CD4-positive, alpha-beta T cell treated with Interleukin-4 for 4 hours (primary cell): ENCODE measurements around the gene GPC2.
A peak's percentile ranks its signal among the peaks of the same experiment; 100 is the strongest.

Experiments
- DNase-seq: peaks from one replicate; pipeline ENCODE4 v3.0.0-alpha.2; 2020

Gene GPC2

DNA sequence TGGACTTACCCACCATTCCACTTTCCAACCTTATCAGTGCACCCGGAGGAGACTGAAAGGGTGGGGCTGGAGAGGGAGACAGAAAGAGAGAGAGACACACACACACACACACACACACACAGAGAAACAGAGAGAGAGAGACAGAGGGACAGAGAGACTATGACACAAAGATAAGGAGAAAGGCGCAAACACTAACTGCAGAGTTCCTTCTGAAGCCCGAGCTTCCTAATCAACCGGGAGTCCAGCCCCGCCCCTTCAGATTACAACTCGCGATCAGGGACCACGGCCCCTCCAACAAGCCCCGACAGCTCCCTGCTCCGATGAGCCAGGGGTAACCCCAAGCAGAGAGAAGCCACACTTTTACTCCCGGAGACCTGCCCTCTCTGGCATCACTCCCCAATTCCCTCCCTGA, 9.3 kb downstream of the GPC2 start:
- DNase-seq, result no peak

DNA sequence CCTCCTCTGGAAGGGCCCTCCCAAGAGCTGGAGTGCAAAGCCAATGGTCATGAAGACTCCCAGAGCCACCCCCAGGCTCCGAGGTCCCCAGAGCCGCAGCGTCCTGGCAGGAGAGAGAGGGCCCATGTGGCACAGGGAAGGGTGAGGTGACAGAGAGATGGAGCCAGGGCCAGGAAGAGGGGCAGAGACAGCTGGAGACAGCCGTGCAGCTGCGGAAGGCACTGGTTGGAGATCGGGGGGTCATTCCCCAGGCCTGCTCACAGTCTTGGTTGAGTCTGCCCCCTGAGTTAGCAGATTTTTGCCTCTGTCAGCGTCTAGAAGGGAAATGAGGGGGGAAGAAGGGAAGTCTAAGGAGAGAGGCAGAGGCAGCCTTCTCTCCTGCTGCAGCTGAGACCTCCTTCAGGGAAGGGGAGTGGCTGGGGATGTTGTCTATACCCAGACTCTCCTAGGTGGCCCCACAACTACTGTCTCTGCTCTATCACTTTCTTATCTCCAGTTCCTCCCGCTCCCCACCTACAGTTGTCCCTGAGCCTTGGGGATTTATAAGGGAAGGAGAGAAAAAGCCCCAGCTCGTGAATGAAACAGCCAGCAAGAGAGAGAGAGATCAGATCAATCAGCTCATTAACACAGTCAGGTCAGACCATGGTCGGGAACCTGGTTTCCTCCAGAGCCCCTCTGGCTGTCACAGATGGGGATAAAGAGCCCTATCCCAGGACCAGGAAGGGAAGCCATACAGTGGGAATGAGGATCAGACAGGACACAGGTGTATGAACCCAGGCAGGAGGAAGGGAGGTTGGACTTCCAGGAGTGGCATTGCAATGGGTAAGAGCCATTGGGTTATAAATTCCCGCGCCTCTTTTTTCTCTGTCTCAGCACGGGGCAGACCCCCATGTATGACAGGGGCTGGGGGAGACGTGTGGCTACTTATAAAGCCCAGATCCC, 9.9 kb downstream of the GPC2 start:
- no peak for DNase-seq

DNA sequence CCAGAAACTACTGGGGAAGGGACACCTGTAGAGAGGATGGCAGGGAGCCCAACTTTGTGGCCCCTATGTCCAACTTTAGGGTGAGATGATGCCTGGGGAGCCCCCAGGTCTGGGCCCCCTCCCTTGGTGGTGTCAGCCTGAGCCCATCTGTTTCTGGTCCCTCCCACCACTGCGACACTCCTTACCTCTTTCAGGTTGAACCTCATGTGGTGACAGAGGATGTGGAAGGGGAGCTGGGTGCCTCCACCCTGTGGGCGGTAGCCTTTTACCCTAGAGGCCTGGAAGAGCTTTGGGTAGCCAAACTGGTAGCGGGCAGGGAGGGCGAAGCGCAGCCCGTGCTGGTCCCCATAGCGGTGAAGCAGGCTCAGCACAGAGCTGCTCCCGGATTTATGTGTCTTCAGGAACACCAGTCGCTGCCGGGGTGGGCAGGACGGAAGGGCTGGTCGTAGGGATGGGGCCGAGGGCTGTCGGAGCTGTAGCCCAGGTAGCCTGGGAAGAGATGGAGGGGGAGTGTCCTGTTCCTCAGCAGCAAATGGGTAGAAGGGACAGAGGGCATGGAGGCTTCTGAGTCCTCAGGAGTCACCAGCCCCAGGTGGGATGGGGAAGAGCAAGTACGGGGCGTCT, 10.8 kb downstream of the GPC2 start:
- DNase-seq, result peak; percentile 42

DNA sequence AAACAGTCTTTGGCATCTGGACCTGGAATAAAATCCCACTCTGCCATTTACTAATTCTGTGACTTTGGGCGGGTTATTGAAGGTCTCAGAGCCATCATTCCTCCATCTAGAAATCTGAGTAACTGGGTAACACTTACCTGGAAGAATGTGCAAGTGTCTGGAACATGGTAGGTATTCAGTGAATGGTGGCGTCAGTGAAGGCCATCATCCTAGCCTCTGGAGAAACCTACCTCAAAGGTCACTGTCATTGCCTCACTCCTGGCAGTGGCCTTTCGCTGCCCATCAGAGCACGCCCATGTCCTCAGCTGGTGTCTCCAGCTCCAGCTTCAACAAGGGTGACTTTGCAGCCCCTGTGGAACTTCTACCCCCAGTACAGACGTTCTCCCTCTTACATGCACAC, 13.3 kb downstream of the GPC2 start:
- DNase-seq, result no peak

DNA sequence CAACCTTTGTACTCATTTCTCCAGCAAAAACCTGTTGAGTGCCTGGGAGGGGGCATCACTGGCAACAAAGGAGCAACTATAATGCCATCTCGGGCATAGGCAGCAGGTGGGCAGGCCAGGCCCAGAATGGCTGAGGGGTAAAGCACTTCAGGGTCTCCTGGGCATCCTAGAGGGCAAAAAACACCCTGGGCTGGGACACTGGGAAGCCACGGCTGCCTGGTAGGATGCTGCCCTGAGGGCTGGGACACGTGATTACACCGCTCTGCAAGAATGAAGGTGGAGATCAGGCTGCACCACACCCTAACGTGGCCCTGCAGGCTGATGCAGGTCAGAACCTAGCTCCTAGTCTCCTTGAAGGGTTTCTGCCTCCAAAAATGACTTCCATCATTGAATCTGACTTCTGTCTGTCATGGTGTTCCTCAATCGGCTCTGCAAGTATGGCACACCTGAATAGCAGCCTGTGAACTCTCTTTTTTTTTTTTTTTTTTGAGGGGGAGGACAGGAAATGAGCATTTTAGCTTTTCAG, 14.1 kb downstream of the GPC2 start:
- DNase-seq, result no peak

- DNase-seq, result no peak
Measured at GRCh38 chr7:100160067-100160466, 17.1 kb downstream of the GPC2 start.

GRCh38 chr7:100159099-100159623, 18.0 kb downstream of the GPC2 start:
- DNase-seq, result no peak

DNA sequence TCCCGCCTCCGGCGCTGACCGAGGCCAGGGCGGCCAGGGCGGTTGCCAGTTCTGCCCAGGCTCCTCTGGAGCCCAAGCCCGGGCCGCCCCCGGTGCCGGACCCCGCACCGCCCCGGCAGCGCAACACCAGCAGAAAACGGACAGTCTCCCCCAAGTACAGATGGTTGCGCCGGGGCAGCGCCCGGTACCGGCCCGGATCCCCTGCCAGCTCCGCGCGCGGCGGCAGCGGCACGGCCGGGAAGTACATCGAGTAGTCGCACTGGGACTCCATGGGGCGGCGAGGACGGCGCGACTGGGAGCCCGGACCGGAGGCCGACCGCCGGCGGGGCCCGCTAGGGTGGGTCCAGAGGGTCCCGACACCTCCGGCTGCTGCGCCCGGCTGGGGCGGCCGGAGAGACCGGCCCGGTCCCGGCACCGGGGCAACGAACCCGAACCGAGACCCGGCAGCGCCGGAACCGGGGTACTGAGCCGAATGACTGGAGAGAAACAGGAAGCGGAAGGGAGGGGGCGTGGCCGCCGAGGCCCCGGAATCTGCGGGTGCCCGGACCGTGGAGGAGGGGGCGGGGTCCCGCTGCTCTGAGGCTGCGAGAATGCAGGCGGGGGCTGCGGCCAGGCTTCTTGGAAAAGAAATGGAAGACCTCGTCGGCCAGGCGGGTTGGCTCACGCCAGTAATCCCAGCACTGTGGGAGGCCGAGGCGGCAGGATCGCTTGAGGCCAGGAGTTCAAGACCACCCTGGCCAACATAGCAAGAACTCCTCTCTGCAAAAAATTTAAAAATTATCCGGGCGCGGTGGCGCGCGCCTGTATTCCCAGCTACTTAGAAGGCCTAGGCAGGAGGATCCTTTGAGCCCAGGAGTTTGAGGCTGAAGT, 18.7 kb downstream of the GPC2 start, which contains the start of gene TRAPPC14:
TSS of gene TRAPPC14 (minus strand) at position 495 of the 870 bp plus-strand sequence. CDS start at position 271, 224 bp downstream.
- DNase-seq, result peak; percentile 80

DNA sequence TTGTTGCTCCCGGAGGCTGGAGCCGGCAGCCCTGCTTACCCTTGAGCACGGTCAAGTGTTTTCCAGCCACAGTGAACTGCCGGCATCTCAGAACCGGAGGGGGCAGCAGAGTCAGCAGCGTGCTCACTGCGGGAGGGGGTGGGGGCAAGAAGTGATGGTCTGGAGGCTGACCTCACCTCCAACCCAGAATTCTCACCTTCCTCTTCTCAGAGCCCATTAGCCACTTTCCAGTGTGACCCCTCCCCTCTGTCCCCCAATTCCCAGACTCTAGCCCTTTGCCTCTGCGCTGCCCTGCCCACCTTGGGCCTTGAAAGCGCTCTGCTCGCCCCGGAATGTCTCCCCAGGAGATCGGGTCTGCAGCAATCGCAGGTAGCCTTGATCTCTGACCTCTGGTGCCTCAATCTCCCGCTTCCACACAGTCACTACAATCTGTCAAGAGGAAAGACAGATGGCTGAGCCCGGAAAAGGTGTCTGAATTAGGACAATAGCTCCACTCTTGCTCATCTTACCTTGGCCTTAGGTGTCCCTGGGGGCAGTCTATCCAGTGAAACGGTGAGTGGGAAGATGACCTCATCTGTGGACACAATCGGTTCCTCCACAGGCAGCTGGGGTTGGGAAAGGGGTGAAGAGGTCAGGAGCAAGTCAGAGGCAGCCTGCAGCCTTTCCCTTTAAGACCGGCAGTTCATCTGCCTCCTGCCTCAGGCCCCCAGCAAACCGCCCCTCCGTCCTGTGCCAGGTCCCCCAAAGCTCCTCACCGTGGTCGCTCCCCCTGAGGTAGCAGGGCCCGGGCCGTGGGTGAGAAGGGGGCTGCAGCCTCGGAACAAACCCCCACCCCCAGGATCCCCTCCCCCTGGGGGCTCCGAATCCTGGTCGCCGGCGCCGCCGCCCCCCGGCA, 19.6 kb downstream of the GPC2 start:
- no peak for DNase-seq

DNA sequence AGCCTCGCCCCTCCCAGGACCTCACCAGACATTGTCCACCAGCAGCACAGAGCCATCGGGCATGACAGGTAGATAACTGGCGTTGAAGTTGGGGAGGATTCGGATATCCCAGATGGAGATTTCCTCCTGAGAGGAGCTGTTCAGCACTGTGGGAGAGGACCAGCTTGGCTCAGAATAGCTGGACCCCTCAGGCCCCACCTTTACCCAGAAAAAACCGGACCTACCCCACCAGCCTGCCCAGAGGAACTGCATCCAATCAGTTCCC, 20.2 kb downstream of the GPC2 start:
- DNase-seq, result no peak

- DNase-seq, result peak; percentile 35
Measured at GRCh38 chr7:100156331-100157068, 20.7 kb downstream of the GPC2 start.

GRCh38 chr7:100155553-100156317, 21.4 kb downstream of the GPC2 start:
- DNase-seq, result no peak

DNA sequence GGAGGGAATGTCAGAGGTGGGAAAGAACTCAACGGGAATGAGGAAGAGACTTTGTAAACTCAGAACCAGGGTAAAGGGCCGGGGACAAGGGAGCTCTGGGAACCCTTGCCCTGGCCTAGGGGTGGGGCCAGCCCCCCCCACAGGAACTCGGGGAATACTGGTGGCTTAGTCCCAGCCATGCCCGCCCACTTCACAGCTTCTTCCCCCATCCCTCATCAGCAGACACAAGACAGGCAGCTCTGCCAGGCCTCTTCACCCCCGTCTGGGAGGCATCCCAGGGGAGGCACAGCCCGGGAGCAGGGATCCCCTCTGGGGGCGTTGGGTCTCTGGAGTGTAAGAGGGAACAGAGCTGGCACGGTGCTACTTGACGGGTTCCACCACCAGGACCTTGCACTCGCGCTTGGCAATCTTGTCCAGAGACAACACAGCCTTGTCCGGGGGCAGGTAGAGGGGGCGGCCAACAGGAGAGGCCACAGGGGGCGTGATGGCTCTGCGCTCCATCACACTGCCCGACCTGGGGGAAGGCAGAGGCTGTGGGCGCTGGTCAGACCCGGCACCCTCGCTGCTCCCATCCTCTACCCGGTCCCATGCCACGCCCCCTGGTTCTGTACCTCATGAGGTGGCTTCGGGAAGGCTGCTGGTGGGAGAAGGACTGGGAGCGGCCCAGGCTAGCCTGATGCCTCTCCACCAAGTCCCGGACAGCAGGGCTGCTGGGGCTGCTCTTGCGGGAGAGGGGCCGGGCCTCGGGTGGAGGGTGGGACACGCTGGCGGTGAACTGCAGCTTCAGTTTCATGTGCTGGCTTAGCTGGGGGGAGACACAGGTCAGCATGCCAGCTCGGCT, 22.3 kb downstream of the GPC2 start:
- DNase-seq, result no peak

GRCh38 chr7:100153708-100154535, 23.3 kb downstream of the GPC2 start:
- DNase-seq, result no peak

- DNase-seq, result no peak
Measured at GRCh38 chr7:100152937-100153666, 24.1 kb downstream of the GPC2 start.

DNA sequence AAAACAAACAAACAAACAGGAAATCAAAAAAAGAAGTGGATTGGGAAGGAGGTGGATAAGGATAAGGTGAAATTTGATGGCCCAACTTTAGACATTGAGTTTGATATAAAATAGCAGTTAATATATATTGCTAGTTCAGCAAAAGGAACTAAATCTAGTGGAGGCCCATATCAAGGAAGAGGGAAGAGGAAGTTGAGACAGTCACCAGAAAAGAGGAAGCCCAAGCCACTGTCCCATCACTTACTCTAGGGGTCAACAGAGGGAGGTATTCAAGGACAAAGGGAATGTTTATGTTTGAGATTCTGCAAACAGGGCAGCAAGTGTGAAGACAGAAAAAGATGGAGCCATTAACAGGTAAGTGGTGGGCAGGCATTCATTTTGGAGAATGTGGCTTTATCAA, 24.8 kb downstream of the GPC2 start:
- no peak for DNase-seq

- DNase-seq, result peak; percentile 99
Measured at GRCh38 chr7:100148559-100149328, 28.4 kb downstream of the GPC2 start, which contains the start of gene LAMTOR4. TSS of gene LAMTOR4 (plus strand) at chr7:100148918. CDS start at chr7:100148973, 55 bp downstream.
